DLD1 (cell line): Measurements from ENCODE around the gene RAMACL.
"Not testable (repeated sequence)": the region's sequence is repeated elsewhere in the genome, so short reads cannot be mapped to it uniquely, and the experiment has no call there.

Experiments used
- in situ Hi-C: cut with HindIII; loops from 2 replicates; pipeline ENCODE4 v1.10.0; 2017; ENCODE audit warnings: low sequenced_read_pairs

Gene RAMACL

GRCh38 chr6:166539011-166539385 lies 47.5 kb downstream of the RAMACL start:
- in situ Hi-C loops, result not testable (repeated sequence)

GRCh38 chr6:166538297-166539010 lies 48.0 kb downstream of the RAMACL start:
- in situ Hi-C loops, result no loop called here

GRCh38 chr6:166534658-166535406 lies 51.6 kb downstream of the RAMACL start:
- in situ Hi-C loops, result no loop called here

GRCh38 chr6:166533205-166533824 lies 53.2 kb downstream of the RAMACL start:
- in situ Hi-C loops, result no loop called here
